ENCODE measurements around the gene CPN2. TPM values are rescaled to one million over a fixed set of nuclear protein-coding genes. Genes with fewer than 3 reads are reported as not detected.

CPN2 gene
- total and polyA plus RNA-seq, 2 of the 8 experiments (the other 6 are each of a cell fraction or from before 2014, with no cell fraction given), result 0.03 TPM; not detected in 1

DNA sequence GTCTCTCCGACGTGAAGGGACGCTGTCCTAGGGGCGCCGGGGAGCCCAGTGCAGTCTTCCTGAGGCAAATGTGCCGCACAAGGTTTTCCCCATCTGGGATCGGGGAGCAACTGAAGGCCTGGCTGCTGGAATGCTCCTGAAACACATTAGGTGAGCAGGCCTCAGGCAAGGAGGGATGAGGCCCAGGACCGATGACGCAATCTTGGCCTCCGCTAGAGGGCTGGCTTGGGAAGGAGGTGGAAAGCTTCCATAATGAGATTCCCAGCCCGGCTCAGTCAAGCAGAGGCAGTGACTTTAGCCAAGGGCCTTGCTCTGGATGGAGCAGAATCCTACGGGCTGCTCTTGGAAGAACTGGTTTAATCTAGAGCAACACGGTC lies 50.8 kb downstream of the CPN2 start (continued):
- TF ChIP-seq CHD7 (IDR thresholded peaks at IDR 0.05; ENCODE audit: insufficient replicate concordance, low read length), result no peak
- TF ChIP-seq SP1 (IDR thresholded peaks at IDR 0.05; ENCODE audit: low read depth, low read length), result no peak
- TF ChIP-seq ZNF274 (IDR thresholded peaks at IDR 0.05; ENCODE audit: borderline replicate concordance, extremely low read depth, low read length), result no peak
- TF ChIP-seq CEBPB (IDR thresholded peaks at IDR 0.05; ENCODE audit: low read depth, low read length), result peak; percentile 99
- peak; percentile 68; the same call in 1 of the 2 replicates for TF ChIP-seq CREB1 (IDR thresholded peaks at IDR 0.05)
- no peak for TF ChIP-seq HDAC2 (IDR thresholded peaks at IDR 0.05; ENCODE audit: borderline replicate concordance in 1 of 2, low read depth in 2 of 2, low read length in 2 of 2)
- no peak for TF ChIP-seq JUN (IDR thresholded peaks at IDR 0.05; ENCODE audit: low read depth, low read length)
- no peak for TF ChIP-seq POU5F1 (IDR thresholded peaks at IDR 0.05; ENCODE audit: low read depth, low read length)
- peak; percentile 23; the same call in 1 of the 2 replicates for TF ChIP-seq TBP (IDR thresholded peaks at IDR 0.05; ENCODE audit: low read depth, low read length)
- no peak for TF ChIP-seq RBBP5 (IDR thresholded peaks at IDR 0.05; ENCODE audit: borderline replicate concordance, low read depth, low read length)
- peak; percentile 88 for TF ChIP-seq ATF3 (IDR thresholded peaks at IDR 0.05; ENCODE audit: insufficient read depth, low read depth, low read length)
- TF ChIP-seq SAP30 (IDR thresholded peaks at IDR 0.05; ENCODE audit: insufficient read depth, insufficient replicate concordance, low read length), result no peak

Data from H1 (cell line).